ENCODE measurements around the gene TCP10L. TPM values are rescaled to one million over a fixed set of nuclear protein-coding genes. Genes with fewer than 3 reads are reported as not detected.
"Not testable (repeated sequence)": the region's sequence is repeated elsewhere in the genome, so short reads cannot be mapped to it uniquely, and the experiment has no call there.

TCP10L gene
- total RNA-seq, 1 experiment from 2014 or later = not detected

DNA sequence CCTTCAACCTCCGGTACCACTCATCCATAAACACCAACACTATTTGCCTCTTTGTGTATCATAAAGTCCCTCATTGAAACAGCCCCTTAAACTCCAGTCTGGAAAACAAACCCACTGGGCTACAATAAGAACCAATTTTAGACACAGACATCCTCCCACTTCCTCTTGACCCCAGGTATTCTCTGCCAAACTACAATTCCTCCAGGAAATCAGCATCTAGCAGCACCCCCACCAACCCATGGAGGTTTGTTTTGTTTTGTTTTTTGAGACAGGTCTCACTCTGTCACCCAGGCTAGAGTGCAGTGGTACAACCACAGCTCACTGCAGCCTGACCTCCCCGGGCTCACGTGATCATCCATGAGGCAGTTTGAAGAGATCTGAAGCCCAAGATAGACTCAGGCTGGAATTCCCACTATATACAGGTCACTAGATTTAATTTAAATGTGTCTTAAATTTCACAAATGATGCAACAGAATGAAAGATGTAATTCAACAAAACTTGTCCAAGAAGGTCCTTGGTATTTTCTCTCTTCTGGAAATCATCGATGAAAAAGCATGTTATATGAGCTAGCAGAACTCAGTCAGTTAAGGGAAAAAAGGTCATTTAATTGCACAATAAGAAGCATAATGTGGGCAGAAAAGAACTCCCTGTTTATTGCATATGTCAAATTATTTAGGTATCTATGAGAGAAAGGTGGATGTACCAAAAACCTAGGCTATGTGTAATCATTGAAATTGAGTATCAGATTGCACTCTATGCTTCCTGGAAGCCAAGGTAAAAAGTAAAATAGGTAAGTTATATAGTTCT lies 30.3 kb downstream of the TCP10L start:
- DNase-seq (ENCODE audit: low spot score) = no peak

DNA sequence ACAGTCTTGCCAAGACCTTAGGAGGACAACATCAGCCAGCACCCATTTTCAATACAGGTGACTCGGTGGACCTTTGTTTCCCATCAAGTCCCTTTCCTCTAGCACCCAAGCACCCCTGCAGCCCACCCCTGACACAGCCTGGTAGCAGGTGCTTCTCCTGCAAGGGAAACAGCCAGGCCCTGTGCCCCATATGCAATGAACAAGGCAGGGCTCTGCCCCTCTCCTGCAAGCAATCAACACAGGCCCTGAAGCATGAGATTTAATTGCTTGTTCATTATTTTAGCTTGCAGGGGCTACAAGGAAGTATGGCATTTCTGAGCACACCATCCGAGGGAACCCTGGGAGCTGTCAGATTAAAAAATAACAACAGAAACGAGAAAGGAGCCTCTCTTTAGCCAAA lies 35.4 kb downstream of the TCP10L start:
- no peak for DNase-seq (ENCODE audit: low spot score)

DNA sequence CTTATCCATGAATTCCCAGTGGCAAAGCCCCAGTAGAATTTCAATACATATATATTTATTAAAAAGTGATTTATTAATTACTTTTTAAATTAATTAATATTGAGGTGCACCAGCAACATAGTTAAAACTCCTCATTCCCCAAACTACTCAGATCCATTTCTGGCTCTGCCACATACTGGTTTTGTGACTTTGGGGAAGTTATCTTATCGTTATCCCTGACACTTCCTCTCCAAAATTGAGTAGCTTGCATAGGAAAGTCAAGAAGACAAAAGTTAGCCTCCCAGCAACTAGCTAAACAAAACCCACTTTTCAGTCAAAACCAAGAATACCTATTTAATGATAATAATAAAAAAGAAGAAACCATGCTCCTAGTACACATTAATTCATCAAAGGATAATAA lies 35.9 kb downstream of the TCP10L start:
- DNase-seq (ENCODE audit: low spot score) = no peak

DNA sequence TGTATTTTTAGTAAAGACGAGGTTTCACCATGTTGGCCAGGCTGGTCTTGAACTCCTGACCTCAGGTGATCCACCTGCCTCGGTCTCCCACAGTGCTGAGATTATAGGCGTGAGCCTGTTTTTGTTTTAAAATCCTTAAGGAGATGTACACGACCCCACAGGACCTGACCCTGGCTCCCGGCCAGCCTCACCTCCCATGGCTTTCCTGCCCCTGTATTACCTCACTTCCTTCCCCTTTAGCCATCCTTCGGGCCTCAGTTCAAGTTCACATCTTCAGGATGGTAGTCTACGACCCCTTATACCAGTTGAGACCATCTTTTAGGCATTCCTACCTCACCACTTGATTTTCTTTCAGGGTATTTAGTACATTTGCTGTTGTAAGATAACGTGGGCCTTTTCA lies 36.3 kb downstream of the TCP10L start:
- no peak for DNase-seq (ENCODE audit: low spot score)

DNA sequence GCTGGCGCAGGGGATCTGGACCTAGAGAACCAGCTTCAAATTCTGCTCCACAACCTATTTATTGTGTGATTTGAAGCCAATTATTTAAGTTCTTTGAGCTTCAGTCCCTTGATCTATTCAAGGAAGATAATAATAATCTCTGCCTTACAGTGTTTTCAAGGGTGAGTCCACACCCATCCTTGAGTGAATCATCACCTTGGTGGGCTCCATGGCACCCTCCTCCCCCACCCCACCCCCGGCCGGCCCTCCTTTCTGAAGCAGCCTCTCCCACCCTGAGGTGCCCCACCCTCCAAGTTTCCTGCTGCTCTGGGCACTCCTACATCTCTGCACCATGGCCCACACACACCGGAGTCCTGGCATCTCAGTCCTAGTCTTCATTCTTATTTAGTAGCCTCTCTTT lies 38.3 kb downstream of the TCP10L start:
- DNase-seq (ENCODE audit: low spot score) = no peak

DNA sequence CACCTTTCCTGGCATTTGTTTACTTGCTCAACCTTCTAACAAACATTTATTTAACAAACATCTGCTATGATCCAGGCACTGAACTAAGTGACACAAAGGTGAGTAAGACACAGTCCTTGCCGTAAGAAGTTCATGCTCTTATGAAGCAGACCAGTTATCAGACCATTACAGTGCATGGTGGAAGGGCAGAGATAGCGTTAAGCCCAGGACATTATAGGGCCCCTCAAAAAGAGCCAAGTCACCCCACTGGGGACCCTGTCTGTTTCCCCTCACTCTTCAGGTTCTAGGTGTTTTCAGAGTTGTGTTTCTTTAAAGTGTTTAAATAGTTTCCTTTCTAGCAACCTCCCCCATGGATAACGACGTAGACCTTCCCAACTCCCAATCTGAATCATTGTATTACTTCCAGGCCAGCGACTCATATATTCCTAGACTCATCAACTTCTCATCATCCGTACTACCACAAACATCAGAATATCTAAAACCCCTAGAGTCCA lies 39.3 kb downstream of the TCP10L start:
- DNase-seq (ENCODE audit: low spot score) = no peak

DNA sequence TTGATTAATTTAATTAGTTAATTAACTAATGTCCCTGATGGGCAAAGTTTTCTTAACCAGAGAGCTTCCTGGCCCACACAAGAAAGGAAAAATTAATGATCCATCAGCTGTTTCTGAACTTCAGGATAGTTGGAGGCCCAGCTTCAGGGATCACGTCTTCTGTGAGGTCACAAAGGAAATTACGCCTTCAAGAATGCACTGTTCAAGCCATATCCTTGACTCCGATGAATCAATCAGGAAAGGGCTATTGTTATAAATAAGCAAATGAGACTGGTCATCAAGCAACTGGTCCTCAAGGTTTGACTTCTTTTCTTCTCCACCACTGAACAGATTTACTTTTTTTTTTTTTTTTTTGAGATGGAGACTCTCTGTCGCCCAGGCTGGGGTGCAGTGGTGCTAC lies 40.6 kb downstream of the TCP10L start:
- no peak for DNase-seq (ENCODE audit: low spot score)

DNA sequence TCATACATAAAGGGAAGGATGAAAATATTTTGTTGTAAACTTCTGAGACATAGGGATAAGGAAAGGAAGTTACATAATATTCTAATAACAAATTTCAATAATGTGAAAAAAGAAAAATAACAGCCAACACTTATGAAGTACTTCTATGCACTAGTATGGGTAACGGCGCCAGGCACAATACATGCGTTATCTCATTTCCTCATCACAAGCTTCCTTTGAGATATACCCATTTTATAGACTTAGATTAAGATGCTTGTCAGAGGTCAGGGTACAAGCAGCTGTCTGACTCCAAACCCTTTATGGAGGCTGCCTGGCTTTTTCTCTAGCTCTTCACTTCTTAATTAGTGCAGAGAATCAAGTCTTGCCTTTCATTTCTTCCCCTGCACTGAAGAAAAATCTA lies 41.3 kb downstream of the TCP10L start:
- no peak for DNase-seq (ENCODE audit: low spot score)

DNA sequence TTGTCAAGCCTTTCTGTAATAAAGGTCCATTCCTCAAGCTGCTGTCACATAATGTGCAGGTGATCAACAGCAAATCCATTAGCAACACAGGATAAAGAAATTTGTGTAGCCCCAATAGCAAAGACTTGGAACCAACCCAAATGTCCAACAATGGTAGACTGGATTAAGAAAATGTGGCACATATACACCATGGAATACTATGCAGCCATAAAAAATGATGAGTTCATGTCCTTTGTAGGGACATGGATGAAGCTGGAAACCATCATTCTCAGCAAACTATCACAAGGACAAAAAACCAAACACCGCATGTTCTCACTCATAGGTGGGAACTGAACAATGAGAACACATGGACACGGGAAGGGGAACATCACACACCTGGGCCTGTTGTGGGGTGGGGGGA lies 42.3 kb downstream of the TCP10L start:
- DNase-seq (ENCODE audit: low spot score) = not testable (repeated sequence)

DNA sequence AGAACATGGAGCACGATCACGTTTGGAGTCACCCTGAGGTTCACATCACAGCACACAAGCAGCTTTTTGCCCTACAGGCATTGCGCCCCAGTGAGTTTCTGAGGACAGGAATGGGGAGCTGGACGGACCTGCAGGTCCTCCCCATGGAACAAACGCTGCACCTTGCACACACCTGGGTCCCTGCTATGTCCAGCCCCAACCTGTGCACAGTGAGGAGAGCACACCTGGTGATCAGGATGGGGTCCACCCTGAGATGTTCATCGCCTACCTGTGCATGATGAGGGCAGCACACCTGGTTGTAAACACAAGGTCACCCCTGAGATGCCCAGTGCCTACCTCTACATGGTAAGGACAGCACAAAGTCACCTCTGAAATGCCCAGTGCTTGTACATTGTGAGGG lies 45.9 kb downstream of the TCP10L start:
- no peak for DNase-seq (ENCODE audit: low spot score)

DNA sequence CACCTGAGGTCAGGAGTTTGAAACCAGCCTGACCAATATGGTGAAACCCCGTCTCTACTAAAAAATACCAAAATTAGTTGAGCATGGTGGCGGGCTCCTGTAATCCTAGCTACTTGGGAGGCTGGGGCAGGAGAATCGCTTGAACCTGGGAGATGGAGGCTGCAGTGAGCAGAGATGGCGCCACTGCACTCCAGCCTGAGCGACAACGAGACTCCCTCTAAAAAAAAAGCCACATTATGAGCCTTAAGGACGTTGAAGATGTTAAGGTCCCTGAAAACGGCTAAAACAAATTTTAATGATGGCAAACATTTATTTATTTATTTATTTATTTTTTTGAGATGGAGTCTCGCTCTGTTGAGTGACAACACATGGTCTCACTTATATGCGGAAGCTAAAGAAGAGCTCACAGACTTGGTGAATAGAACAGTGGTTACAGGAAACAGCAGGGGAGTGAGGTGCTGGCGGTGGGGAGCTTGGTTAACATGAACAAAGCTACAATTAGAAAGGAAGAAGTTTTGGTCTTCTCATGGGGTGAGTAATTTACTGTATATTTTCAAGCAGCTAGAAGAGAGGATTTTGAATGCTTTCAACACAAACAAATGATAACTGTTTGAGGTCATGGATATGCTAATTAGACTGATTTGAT lies 47.1 kb downstream of the TCP10L start:
- no peak for DNase-seq (ENCODE audit: low spot score)

DNA sequence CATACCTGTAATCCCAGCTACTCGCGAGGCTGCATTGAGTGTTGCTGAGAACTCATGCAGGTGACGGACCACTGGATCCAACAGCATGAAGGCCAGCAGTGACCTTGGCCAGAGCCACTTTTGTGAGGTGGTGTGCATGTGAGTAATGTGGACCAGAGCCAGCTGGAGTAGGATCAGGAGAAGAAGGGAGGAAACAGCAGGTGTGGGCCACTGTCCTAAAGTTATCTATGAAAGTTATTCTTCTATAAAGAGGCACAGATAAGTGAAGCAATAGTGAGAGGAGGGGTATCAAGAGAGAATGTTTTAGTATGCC lies 47.8 kb downstream of the TCP10L start:
- DNase-seq (ENCODE audit: low spot score) = no peak

DNA sequence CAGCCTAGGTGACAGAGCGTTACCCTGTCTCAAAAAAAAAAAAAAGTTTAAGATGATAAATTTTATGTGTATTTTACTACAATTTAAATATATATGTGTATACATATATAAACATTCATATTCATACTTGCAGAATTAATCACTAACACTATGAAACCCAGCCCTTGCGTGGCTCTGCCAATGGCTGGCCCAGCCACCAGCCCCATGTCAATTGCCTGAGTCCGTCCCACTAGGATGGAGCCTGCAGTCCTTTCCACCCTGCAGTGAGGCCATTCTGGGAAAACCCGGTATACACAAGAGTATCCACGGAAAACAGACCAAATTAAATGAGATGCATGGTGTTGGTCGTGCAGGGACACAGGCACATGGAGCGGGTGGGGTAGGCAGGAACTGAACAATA lies 49.7 kb downstream of the TCP10L start:
- no peak for DNase-seq (ENCODE audit: low spot score)

DNA sequence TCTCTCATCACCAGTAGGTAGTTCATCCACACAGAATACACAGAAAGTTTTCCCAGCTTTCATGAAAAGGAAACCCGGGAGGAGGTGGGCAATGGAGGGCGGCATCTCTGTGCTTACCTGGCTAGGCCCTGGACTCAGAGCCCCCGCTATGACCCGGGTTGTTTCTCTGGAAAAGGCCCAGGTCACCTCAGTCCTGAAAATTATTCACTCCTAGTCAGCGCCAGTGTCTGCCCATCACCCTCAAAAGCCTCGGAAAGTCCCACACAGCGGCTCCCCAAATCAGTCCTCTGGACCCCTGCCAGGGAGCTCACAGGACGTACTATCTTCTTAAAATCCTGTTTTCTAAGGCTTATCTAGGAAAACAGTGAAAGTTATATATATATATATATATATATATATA lies 51.2 kb downstream of the TCP10L start:
- no peak for DNase-seq (ENCODE audit: low spot score)

DNA sequence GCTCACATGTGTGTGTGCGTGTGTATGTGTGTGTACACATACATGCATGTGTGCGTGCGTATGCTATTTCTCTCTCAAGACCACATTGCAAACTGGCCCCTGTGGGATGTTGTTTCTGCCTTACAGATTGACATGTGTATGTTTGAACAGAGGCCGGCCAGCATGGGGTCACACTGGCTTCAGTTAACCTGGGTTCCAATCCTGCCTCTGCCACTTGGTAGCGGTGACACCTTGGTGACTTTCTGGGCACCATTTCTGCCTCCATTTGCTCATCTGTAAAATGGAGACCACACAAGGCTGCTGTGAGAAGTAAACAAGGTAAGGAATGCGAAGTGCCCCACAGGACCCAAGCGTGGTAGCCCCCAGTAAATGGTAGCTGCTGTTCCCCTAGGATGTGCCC lies 51.7 kb downstream of the TCP10L start:
- no peak for DNase-seq (ENCODE audit: low spot score)

DNA sequence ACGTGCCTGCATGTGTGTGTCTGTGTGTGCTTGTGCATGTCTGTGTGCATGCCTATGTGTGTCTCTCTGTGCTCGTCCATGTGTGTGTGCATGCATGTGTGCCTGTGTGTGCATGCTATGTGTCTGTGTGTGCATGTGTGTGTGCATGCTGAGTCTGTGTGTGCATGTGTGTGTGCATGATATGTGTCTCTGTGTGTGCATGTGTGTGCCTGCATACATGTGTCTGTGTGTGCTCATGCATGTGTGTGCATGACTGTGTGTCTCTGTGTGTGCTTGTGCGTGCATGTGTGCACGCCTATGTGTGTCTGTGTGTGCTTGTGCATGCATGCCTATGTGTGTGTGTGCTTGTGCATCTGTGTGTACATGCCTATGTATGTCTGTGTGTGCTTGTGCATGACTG lies 52.3 kb downstream of the TCP10L start:
- DNase-seq (ENCODE audit: low spot score) = no peak

DNA sequence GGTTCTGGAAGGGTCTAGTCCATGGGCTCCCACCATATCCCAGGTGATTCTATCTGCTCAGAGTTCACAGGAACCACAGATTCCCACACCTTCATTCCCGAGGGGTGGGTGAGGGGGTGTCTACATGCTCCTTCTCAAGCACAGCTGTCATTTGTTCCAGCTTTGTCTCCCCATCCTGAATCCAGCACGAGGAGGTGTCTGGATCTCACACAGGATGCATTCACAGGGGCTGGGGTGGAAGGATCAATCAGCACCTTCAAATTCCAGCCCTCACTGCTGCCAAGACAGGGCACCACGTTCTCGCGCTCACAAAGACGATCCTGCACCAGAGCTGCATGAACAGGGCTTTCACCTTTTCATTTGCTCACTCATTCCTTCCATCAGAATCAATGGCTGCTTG lies 52.7 kb downstream of the TCP10L start:
- no peak for DNase-seq (ENCODE audit: low spot score)

DNA sequence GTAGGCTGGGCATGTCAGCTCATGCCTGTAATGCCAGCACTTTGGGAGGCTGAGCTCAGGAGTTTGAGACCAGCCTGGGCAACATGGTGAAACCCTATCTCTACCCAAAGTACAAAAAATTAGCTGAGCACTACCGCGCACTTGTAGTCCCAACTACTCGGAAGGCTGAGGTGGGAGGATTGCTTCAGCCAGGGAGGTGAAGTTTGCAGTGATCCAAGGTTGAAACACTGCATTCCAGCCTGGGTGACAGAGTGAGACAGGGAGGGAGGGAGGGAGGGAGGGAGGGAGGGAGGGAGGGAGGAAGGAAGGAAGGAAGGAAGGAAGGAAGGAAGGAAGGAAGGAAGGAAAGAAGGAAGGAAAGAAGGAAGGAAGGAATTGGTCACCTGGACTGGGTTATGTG lies 53.8 kb downstream of the TCP10L start:
- DNase-seq (ENCODE audit: low spot score) = not testable (repeated sequence)

DNA sequence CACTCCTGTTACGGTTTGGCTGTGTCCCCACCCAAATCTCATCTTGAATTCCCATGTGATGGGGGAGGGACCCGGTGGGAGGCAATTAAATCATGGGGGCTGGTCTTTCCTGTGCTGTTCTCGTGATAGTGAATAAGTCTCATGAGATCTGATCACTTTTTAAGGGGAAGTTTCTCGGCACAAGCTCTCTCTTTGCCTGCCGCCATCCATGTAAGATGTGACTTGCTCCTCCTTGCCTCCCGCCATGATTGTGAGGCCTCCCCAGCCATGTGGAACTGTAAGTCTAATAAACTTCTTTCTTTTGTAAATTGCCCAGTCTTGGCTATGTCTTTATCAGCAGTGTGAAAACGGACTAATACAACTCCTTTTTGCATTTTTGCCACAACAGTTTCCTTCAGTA lies 54.5 kb downstream of the TCP10L start:
- DNase-seq (ENCODE audit: low spot score) = not testable (repeated sequence)

DNA sequence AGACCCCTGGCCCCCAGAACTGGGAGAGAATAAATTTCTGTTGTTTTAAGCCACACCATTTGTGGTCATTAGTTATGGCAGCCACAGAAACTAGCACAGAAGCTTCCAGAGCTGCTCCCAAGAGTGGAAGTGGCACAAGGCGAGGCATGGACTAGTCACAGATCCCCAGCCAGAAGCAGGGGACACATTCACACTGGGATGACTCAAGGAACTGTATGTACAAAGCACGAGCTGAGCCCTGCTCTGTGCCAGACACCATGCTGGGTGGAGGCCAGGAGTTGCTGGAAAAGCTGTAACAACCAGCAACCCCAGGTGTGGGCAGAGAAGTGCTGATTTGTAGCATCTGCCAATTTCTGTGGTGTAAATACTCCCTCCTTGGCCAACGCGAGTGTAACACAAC lies 55.6 kb downstream of the TCP10L start:
- no peak for DNase-seq (ENCODE audit: low spot score)

DNA sequence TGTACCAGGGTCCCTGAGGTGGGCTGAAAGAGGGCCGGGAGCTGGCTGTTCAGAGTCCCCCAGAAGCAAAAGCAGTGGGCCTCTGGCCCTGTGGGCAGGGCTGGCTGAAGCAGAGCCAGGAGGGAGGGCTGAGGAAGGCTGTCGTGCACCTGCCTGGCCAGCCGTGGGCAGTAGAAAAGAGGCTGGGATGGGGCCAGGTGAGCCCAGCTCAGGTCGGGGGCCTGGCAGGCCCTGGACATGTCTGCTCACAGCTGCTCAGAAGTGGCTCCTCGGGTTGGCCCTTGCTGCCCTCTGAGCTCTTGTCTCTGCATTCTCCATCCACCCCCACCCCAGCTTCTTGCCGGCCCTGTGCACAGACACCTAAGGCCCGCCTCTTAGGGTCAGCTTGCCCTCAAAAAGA lies 60.0 kb downstream of the TCP10L start:
- DNase-seq (ENCODE audit: low spot score) = no peak

DNA sequence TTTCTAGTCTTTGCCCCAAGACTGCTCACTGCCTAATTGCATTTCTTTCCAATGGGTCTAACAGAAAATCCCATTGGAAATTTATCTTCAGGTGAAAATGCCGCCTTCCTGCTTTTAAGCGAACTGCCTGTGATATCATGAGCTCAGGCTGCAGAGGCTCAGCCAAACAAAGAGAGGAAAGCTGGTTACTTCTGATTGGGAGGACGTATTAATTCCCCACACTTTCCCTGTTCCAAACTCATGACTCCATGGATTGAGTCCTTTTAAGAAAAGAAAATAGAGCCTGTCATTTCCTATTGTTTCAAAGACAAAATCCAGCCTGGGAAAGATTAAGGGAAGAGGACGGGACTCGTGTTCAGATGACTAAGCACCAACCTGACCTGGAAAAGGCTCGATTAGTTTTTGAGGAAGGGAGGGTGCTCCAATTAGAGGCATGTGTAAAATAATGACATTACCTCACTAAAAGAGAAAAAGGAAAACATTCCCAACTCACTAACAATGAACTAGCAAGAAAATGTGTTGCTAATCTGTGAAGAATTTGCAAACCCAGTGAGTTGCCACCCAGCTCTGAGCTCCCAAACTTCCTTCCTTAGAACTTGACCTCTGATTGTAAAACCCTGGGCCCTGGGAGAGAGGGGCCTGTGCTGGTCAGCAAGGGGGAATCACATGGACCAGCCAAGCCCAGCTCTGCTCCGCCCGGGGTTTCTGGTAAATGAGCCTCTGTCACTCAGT lies 61.2 kb downstream of the TCP10L start:
- no peak for DNase-seq (ENCODE audit: low spot score)
